ENCODE results near the gene ADARB2.

ADARB2 gene

DNA sequence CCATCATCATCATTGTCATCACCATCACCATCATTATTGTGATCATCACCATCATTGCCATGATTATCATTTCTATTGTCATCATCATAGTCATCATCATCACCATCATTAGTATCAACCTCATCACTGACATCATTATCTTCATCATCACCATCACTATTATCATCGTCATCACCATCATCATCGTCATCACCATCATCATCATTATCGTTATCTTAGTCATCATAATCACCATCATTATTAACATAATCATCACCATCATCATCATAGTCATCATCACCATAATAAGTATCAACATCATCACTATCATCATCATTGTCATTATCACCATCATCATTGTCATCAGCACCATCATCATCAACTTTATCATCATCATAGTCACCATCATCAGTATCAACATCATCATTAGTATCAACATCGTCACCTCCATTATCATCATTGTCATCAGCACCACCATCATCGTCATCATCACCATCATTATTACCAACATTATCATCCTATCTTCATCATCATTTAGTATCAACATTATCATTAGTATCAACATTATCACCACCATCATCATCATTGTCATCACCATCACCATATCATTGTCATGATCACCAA is 241.3 kb downstream of the ADARB2 start:
- no peak overlapping the region for H3K27ac ChIP-seq (ENCODE audit: poor library complexity, severe bottlenecking)
- TF ChIP-seq, protein P1, sequence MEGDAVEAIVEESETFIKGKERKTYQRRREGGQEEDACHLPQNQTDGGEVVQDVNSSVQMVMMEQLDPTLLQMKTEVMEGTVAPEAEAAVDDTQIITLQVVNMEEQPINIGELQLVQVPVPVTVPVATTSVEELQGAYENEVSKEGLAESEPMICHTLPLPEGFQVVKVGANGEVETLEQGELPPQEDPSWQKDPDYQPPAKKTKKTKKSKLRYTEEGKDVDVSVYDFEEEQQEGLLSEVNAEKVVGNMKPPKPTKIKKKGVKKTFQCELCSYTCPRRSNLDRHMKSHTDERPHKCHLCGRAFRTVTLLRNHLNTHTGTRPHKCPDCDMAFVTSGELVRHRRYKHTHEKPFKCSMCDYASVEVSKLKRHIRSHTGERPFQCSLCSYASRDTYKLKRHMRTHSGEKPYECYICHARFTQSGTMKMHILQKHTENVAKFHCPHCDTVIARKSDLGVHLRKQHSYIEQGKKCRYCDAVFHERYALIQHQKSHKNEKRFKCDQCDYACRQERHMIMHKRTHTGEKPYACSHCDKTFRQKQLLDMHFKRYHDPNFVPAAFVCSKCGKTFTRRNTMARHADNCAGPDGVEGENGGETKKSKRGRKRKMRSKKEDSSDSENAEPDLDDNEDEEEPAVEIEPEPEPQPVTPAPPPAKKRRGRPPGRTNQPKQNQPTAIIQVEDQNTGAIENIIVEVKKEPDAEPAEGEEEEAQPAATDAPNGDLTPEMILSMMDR (IDR thresholded peaks at IDR 0.05; ENCODE audit: poor library complexity, severe bottlenecking) = no peak
- ATAC-seq (ENCODE audit: low read depth) = no peak

DNA sequence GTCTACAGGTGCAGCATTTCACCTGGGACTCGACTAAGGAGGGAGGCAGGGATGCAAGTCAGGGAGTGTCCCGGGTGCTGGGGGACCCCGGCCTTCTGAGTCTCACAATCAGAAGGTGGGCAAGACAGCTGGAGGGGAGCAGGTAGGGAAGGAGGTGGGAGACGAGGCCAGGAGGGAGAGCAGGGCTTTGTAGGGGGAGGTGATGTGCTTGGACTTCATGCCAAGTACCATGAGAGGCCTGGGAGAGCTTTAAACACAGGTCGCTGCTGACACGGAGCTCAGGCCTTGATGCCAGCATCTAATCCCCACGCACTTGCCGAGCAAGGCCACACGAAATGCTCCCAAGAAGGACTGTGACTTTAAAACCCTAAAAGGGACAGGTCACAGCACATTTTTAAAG is 244.7 kb downstream of the ADARB2 start:
- H3K4me3 ChIP-seq (ENCODE audit: severe bottlenecking) = no peak overlapping the region
- no peaks in the 10 kb centered on the region for H3K27me3 ChIP-seq (ENCODE audit: insufficient read depth, poor library complexity, severe bottlenecking)
- TF ChIP-seq, protein P1 (IDR thresholded peaks at IDR 0.05; ENCODE audit: poor library complexity, severe bottlenecking) = no peak
- DNase-seq (ENCODE audit: low spot score) (no peak), ATAC-seq (ENCODE audit: low read depth) (no peak)
- no peaks in the 10 kb centered on the region for H3K36me3 ChIP-seq (ENCODE audit: low read depth)
- H3K27ac ChIP-seq (ENCODE audit: poor library complexity, severe bottlenecking) = no peak overlapping the region
- H3K4me1 ChIP-seq (ENCODE audit: insufficient read depth, poor library complexity, severe bottlenecking) = no peaks in the 10 kb centered on the region
- no peaks in the 10 kb centered on the region for H3K9me3 ChIP-seq (ENCODE audit: severe bottlenecking)

More for the DNA sequence above, 241.3 kb downstream of the ADARB2 start:
- no peak for DNase-seq (ENCODE audit: low spot score)
- Histone ChIP-seq H3K27me3 (ENCODE audit: insufficient read depth, poor library complexity, severe bottlenecking) (no peaks in the 10 kb centered on the region), H3K9me3 (ENCODE audit: severe bottlenecking) (peaks cover 4% of the 10 kb centered on the region), H3K4me1 (ENCODE audit: insufficient read depth, poor library complexity, severe bottlenecking) (no peaks in the 10 kb centered on the region), H3K36me3 (ENCODE audit: low read depth) (no peaks in the 10 kb centered on the region), H3K4me3 (ENCODE audit: severe bottlenecking) (no peak overlapping the region)

DNA sequence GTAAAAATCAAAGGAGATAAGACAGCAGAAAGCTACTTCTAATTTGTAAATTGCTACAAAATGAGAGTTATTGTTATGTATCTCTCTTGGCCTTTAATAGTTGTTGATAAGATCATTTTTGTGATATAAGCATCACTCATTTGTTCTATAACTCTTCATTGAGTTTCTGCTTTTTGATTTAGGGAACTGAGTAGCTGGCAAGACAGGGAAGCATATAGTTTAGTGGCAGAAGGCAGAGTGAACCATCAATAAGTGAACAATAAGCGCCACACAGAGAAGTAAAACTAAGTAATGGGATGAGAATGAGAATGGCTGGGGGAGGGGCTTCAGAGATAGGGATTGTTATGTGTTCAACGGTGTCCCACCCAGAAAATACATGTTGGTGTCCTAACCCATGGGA is 245.4 kb downstream of the ADARB2 start:
- TF ChIP-seq, protein P1 (IDR thresholded peaks at IDR 0.05; ENCODE audit: poor library complexity, severe bottlenecking) = no peak
- no peaks in the 10 kb centered on the region for H3K36me3 ChIP-seq (ENCODE audit: low read depth)
- H3K9me3 ChIP-seq (ENCODE audit: severe bottlenecking) = no peaks in the 10 kb centered on the region
- H3K27me3 ChIP-seq (ENCODE audit: insufficient read depth, poor library complexity, severe bottlenecking) = no peaks in the 10 kb centered on the region
- no peak overlapping the region for H3K27ac ChIP-seq (ENCODE audit: poor library complexity, severe bottlenecking)
- no peaks in the 10 kb centered on the region for H3K4me1 ChIP-seq (ENCODE audit: insufficient read depth, poor library complexity, severe bottlenecking)
- ATAC-seq (ENCODE audit: low read depth) (no peak), DNase-seq (ENCODE audit: low spot score) (no peak)
- H3K4me3 ChIP-seq (ENCODE audit: severe bottlenecking) = no peak overlapping the region

DNA sequence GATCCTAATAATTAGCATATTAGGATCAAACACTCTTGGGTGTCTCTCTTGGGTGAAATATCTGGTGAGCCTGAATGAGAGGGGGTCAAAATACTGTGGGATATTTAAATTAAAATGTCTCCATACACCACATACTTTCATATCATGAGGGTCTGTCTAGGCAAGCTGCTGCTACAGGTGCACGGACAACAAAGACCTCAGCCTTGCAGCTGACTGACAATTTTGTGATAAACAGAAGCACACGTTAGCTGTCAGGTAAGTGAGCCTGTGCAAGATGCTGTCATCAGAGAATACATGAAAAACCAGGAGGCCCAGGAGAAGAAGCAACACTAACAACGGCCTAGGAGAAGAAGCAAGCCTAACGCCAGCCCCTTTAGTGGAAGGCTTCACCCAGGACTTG is 247.5 kb downstream of the ADARB2 start:
- Histone ChIP-seq H3K9me3 (ENCODE audit: severe bottlenecking) (no peaks in the 10 kb centered on the region), H3K27me3 (ENCODE audit: insufficient read depth, poor library complexity, severe bottlenecking) (no peaks in the 10 kb centered on the region), H3K4me1 (ENCODE audit: insufficient read depth, poor library complexity, severe bottlenecking) (no peaks in the 10 kb centered on the region), H3K4me3 (ENCODE audit: severe bottlenecking) (no peak overlapping the region), H3K27ac (ENCODE audit: poor library complexity, severe bottlenecking) (no peak overlapping the region), H3K36me3 (ENCODE audit: low read depth) (no peaks in the 10 kb centered on the region)
- TF ChIP-seq, protein P1 (IDR thresholded peaks at IDR 0.05; ENCODE audit: poor library complexity, severe bottlenecking) = no peak
- no peak for DNase-seq (ENCODE audit: low spot score)
- no peak for ATAC-seq (ENCODE audit: low read depth)

DNA sequence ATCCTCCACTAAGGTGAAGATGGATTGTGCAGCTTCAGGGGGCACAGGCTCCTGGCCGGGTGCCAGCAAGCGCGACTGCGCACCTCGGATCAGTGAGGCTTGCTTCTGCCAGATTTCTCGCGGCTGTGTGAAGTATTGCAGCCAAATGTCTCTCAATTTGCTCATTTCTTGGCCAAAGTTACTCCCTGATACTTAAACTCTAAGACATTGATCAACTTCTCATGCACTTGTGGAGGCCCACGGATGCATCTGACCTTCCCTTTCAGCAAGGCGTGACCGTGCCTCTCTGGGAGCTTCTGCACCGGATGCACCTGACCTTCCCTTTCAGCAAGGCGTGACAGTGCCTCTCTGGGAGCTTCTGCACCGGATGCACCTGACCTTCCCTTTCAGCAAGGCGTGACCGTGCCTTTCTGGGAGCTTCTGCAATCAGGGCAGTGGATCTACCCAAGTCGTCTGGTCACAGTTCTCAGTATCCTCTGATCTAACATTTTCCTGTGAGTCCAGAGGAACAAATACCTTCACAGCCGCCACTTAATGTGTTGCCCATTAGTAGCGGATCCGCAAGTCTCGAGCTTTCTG is 248.3 kb downstream of the ADARB2 start:
- Histone ChIP-seq H3K27me3 (ENCODE audit: insufficient read depth, poor library complexity, severe bottlenecking) (peaks cover under 1% of the 10 kb centered on the region), H3K36me3 (ENCODE audit: low read depth) (no peaks in the 10 kb centered on the region), H3K9me3 (ENCODE audit: severe bottlenecking) (no peaks in the 10 kb centered on the region), H3K4me3 (ENCODE audit: severe bottlenecking) (no peak overlapping the region), H3K4me1 (ENCODE audit: insufficient read depth, poor library complexity, severe bottlenecking) (no peaks in the 10 kb centered on the region), H3K27ac (ENCODE audit: poor library complexity, severe bottlenecking) (no peak overlapping the region)
- no peak for DNase-seq (ENCODE audit: low spot score)
- ATAC-seq (ENCODE audit: low read depth) = no peak
- TF ChIP-seq, protein P1 (IDR thresholded peaks at IDR 0.05; ENCODE audit: poor library complexity, severe bottlenecking) = no peak

All from RWPE2 (cell line).